A549 (cell line): ENCODE measurements around the gene GRID2. TPM values are rescaled to one million over a fixed set of nuclear protein-coding genes. Genes with fewer than 3 reads are reported as not detected.

Source experiments
- ATAC-seq, 2 experiments: fragments of 200-7000 bp in 1 of 2; fragments of >200 bp in 1 of 2; cut with Nextera tagmentation in 1 of 2; cut with Tn5 transposase in 1 of 2; 3 replicates each; pipeline versions ENCODE4 v1.8.0 to v1.9.1; 2018 to 2020; ENCODE audit warnings: mild to moderate bottlenecking in 1 of 2, moderate library complexity in 1 of 2
- CTCF ChIA-PET: fragments of 300-600 bp; sonication (Branson Sonifier 250); formaldehyde crosslinking; extraction: SDS; loops from one replicate; lab custom pipeline; 2021; ENCODE audit warnings: antibody characterized with exemption, inconsistent platforms; lab: Yijun Ruan, JAX
- POLR2A ChIA-PET: fragments of 350-600 bp; formaldehyde crosslinking; extraction: SDS; loops from one replicate; lab custom pipeline; 2021; ENCODE audit warnings: antibody characterized with exemption, inconsistent platforms; lab: Yijun Ruan, JAX
- DNase-seq, 2 experiments: peaks; one replicate each; pipeline versions ENCODE4 v3.0.0 to v3.0.0-alpha.2; 2011 to 2016; ENCODE audit warnings: low read depth in 1 of 2, low spot score in 1 of 2
- FAIRE-seq: peaks from 2 replicates; lab custom pipeline; 2011; peaks lifted over from hg19 to GRCh38; lab: Jason Lieb, UNC
- H3K27ac ChIP-seq, 2 experiments: fragments of >200 bp; sonication (Bioruptor Twin); formaldehyde crosslinking; 3 replicates each; pipeline ENCODE4 v1.5.1; 2016 to 2017
- H3K4me1 ChIP-seq: fragments of >200 bp; sonication (Bioruptor Twin); formaldehyde crosslinking; 3 replicates; pipeline ENCODE4 v1.6.1; 2016
- H3K4me2 ChIP-seq: fragments of >200 bp; sonication (Bioruptor Twin); formaldehyde crosslinking; 3 replicates; pipeline ENCODE4 v1.6.1; 2016
- H3K4me3 ChIP-seq: fragments of >200 bp; sonication (Bioruptor Twin); formaldehyde crosslinking; 3 replicates; pipeline ENCODE4 v1.5.1; 2016
- H3K9me3 ChIP-seq: fragments of >200 bp; sonication (Bioruptor Twin); formaldehyde crosslinking; 3 replicates; pipeline ENCODE4 v1.6.1; 2016
- BCL3 ChIP-seq: fragments of >200 bp; sonication (Bioruptor Twin); formaldehyde crosslinking; IDR thresholded peaks from 3 replicates; pipeline ENCODE4 v1.6.1; 2016
- CBX2 ChIP-seq: fragments of 200-600 bp; sonication (generic); IDR thresholded peaks from 2 replicates; pipeline ENCODE4 v1.6.1; 2016; ENCODE audit warnings: low read depth, mild to moderate bottlenecking, borderline replicate concordance
- CHD4 ChIP-seq: fragments of 200-600 bp; sonication (generic); IDR thresholded peaks from 2 replicates; pipeline ENCODE4 v1.6.1; 2016; ENCODE audit warnings: antibody characterized with exemption, mild to moderate bottlenecking, borderline replicate concordance
- CTCF ChIP-seq: fragments of >200 bp; sonication (Bioruptor Twin); formaldehyde crosslinking; IDR thresholded peaks from 3 replicates; pipeline ENCODE4 v1.5.1; 2016
- FOSB ChIP-seq: fragments of 250-450 bp; sonication (Bioruptor Pico); IDR thresholded peaks from 2 replicates; pipeline ENCODE4 v1.5.0; 2020; ENCODE audit warnings: mild to moderate bottlenecking, moderate library complexity
- FOSL2 ChIP-seq, 2 experiments: fragments of 450-650 bp in 1 of 2; fragments of >200 bp in 1 of 2; sonication (Bioruptor Twin) in 1 of 2; formaldehyde crosslinking; IDR thresholded peaks; 2 replicates each; pipeline versions ENCODE4 v1.5.0 to v1.6.1; 2016 to 2020; ENCODE audit warnings: mild to moderate bottlenecking in 1 of 2, moderate library complexity in 1 of 2
- HES2 ChIP-seq: fragments of >200 bp; sonication (Bioruptor Twin); formaldehyde crosslinking; IDR thresholded peaks from 2 replicates; pipeline ENCODE4 v1.6.1; 2016
- HEYL ChIP-seq: fragments of 250-450 bp; sonication (Bioruptor Pico); IDR thresholded peaks from 2 replicates; pipeline ENCODE4 v1.8.0; 2021; ENCODE audit warnings: mild to moderate bottlenecking, moderate library complexity
- HOXA7 ChIP-seq: fragments of 250-450 bp; sonication (Bioruptor Pico); IDR thresholded peaks from 2 replicates; pipeline ENCODE4 v1.5.0; 2020; ENCODE audit warnings: mild to moderate bottlenecking, moderate library complexity
- HOXB13 ChIP-seq: fragments of 250-450 bp; sonication (Bioruptor Pico); IDR thresholded peaks from 2 replicates; pipeline ENCODE4 v1.5.0; 2020; ENCODE audit warnings: low read depth, mild to moderate bottlenecking, moderate library complexity
- KDM1A ChIP-seq: fragments of 200-600 bp; sonication (generic); IDR thresholded peaks from 2 replicates; pipeline ENCODE4 v1.6.1; 2016; ENCODE audit warnings: low read depth, mild to moderate bottlenecking
- MAFK ChIP-seq: fragments of 450-650 bp; IDR thresholded peaks from 2 replicates; pipeline ENCODE4 v1.6.1; 2014; ENCODE audit not compliant: partially characterized antibody
- MAZ ChIP-seq: fragments of 150-350 bp; IDR thresholded peaks from 2 replicates; pipeline ENCODE4 v1.6.1; 2014; ENCODE audit warnings: antibody characterized with exemption, low read depth, low read length, borderline replicate concordance
- NPAS2 ChIP-seq: fragments of 250-450 bp; sonication (Bioruptor Pico); IDR thresholded peaks from 2 replicates; pipeline ENCODE4 v1.8.0; 2022; ENCODE audit warnings: mild to moderate bottlenecking, moderate library complexity, borderline replicate concordance
- NR3C1 ChIP-seq: fragments of >200 bp; sonication (Bioruptor Twin); formaldehyde crosslinking; IDR thresholded peaks from 3 replicates; pipeline ENCODE4 v1.6.1; 2017
- PHF8 ChIP-seq: fragments of 200-600 bp; sonication (generic); IDR thresholded peaks from 2 replicates; pipeline ENCODE4 v1.6.1; 2016; ENCODE audit warnings: low read depth, mild to moderate bottlenecking, antibody characterized with exemption, moderate library complexity, borderline replicate concordance
- POLR2AphosphoS2 ChIP-seq: conservative IDR thresholded peaks from 2 replicates; pipeline ENCODE4 v1.6.1; 2012; ENCODE audit warnings: low read length, improper control_type of control experiment, inconsistent platforms
- RARB ChIP-seq: fragments of 250-450 bp; sonication (Bioruptor Pico); IDR thresholded peaks from 2 replicates; pipeline ENCODE4 v1.8.0; 2021; ENCODE audit warnings: mild to moderate bottlenecking, moderate library complexity
- SMC3 ChIP-seq: fragments of >200 bp; sonication (Bioruptor Twin); formaldehyde crosslinking; IDR thresholded peaks from 3 replicates; pipeline ENCODE4 v1.6.1; 2018; ENCODE audit warnings: inconsistent platforms
- SREBF2 ChIP-seq: fragments of 450-650 bp; IDR thresholded peaks from 2 replicates; pipeline ENCODE4 v1.6.1; 2014; ENCODE audit warnings: mild to moderate bottlenecking, moderate library complexity
- ZC3H11A ChIP-seq: fragments of 450-650 bp; IDR thresholded peaks from 2 replicates; pipeline ENCODE4 v1.6.1; 2014; ENCODE audit warnings: antibody characterized with exemption, mild to moderate bottlenecking
- ZFP36 ChIP-seq: fragments of 450-650 bp; IDR thresholded peaks from 2 replicates; pipeline ENCODE4 v1.6.1; 2014; ENCODE audit warnings: borderline replicate concordance; ENCODE audit not compliant: partially characterized antibody
- ZNF302 ChIP-seq: fragments of 250-450 bp; sonication (Bioruptor Pico); IDR thresholded peaks from 2 replicates; pipeline ENCODE4 v1.9.0; 2021; ENCODE audit warnings: inconsistent platforms, mild to moderate bottlenecking, moderate library complexity
- ZSCAN20 ChIP-seq: fragments of 250-450 bp; sonication (Bioruptor Pico); IDR thresholded peaks from 2 replicates; pipeline ENCODE4 v1.8.0; 2022; ENCODE audit warnings: mild to moderate bottlenecking, moderate library complexity
- WGBS: methylation state at CpG from one replicate; pipeline ENCODE4 v1.1.6; 2017; ENCODE audit errors: missing lambda C conversion rate; 5-methylcytosine and 5-hydroxymethylcytosine counted together
- polyA plus RNA-seq, 4 experiments: library from polyadenylated mRNA; depleted of rRNA in 3 of 4; stranded (reverse); fragments of >200 nt; fragmentation: RNase III in 1 of 4; extraction: RNeasy Plus Mini Kit Qiagen cat#74134 plus additional on column Dnase treatment in 1 of 4; gene quantifications; 2 replicates in 3 of 4; 3 replicates in 1 of 4; pipeline ENCODE4 v1.2.3, GENCODE V29; 2011 to 2017

The GRID2 gene
- polyA plus RNA-seq, 2 of the 4 experiments (the other 2 are of a cell fraction) = not detected

- ChIA-PET POLR2A (no interaction called here), CTCF (interaction anchor here (1.0 kb wide), 1 partner anchor 11 kb away, joined by 3 read pairs; no protein-coding TSS in a partner anchor)
- DNase-seq (no peak), FAIRE-seq (no peak), ATAC-seq (no peak)
- Histone ChIP-seq H3K27ac (no peak overlapping the region), H3K4me2 (no peak overlapping the region), H3K4me3 (no peak overlapping the region), H3K4me1 (no peaks in the 10 kb centered on the region), H3K9me3 (no peaks in the 10 kb centered on the region)
- TF ChIP-seq CBX2 = no peak
- no peak for TF ChIP-seq PHF8
- no peak for TF ChIP-seq ZC3H11A
- TF ChIP-seq MAFK = no peak
- TF ChIP-seq HOXB13 (CRISPR knock-in tag) = no peak
- TF ChIP-seq SMC3 = no peak
- no peak for TF ChIP-seq FOSL2 (IDR thresholded peaks at IDR 0.05)
- TF ChIP-seq FOSL2 (CRISPR knock-in tag; IDR thresholded peaks at IDR 0.05) = no peak
- no peak for TF ChIP-seq ZFP36
- no peak for TF ChIP-seq ZNF302
- no peak for TF ChIP-seq CTCF
- no peak for TF ChIP-seq NR3C1
- TF ChIP-seq CHD4 = no peak
- no peak for TF ChIP-seq HEYL (CRISPR knock-in tag)
- no peak for TF ChIP-seq POLR2AphosphoS2
- no peak for TF ChIP-seq FOSB
- TF ChIP-seq RARB (CRISPR knock-in tag) = no peak
- no peak for TF ChIP-seq BCL3
- no peak for TF ChIP-seq MAZ
- no peak for TF ChIP-seq HOXA7 (CRISPR knock-in tag)
- TF ChIP-seq HES2 = no peak
- WGBS = 19% methylated on average over 4 of the region's 4 CpGs
Observed at GRCh38 chr4:93802045-93802444, 1498.3 kb downstream of the GRID2 start.

GRCh38 chr4:93809773-93810172 lies 1506.0 kb downstream of the GRID2 start:
- TF ChIP-seq ZSCAN20 (no peak), SREBF2 (no peak), NPAS2 (no peak), KDM1A (no peak)
- TF ChIP-seq, all 56 proteins: peak for 0
- POLR2A ChIA-PET = no interaction called here
- no peak overlapping the region for H3K27ac ChIP-seq
- WGBS = 77% methylated on average over 4 of the region's 4 CpGs
- H3K9me3 ChIP-seq = no peaks in the 10 kb centered on the region
- H3K4me2 ChIP-seq = no peak overlapping the region
- CTCF ChIA-PET = no interaction called here
- FAIRE-seq (no peak), DNase-seq (no peak), ATAC-seq (no peak)
- H3K4me1 ChIP-seq = no peaks in the 10 kb centered on the region
- no peak overlapping the region for H3K4me3 ChIP-seq
